ENCODE results near the gene ZDHHC16.

DNA sequence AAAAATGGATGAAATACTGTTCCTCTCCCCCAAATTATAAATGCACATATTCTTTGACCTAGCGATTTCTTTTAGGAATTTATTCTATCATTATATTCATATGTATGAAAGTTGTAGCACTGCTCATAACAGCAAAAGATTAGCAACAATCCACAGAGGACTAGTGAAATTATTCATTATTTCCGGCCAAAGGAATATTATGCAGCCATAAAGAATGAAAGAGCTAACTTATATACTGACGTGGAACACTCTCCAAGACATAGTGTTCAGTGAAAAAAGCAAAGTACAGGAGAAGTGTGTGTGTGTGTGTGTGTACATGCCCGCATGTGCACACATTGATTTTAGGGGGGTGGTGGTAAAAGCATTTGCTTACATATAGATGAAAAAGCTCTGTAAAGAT lies 28.9 kb downstream of the ZDHHC16 start:
- TF ChIP-seq EZH2phosphoT487 (IDR thresholded peaks at IDR 0.05) (no peak), EZH2 (IDR thresholded peaks at IDR 0.05) (no peak)
- TF ChIP-seq, protein P1, sequence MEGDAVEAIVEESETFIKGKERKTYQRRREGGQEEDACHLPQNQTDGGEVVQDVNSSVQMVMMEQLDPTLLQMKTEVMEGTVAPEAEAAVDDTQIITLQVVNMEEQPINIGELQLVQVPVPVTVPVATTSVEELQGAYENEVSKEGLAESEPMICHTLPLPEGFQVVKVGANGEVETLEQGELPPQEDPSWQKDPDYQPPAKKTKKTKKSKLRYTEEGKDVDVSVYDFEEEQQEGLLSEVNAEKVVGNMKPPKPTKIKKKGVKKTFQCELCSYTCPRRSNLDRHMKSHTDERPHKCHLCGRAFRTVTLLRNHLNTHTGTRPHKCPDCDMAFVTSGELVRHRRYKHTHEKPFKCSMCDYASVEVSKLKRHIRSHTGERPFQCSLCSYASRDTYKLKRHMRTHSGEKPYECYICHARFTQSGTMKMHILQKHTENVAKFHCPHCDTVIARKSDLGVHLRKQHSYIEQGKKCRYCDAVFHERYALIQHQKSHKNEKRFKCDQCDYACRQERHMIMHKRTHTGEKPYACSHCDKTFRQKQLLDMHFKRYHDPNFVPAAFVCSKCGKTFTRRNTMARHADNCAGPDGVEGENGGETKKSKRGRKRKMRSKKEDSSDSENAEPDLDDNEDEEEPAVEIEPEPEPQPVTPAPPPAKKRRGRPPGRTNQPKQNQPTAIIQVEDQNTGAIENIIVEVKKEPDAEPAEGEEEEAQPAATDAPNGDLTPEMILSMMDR (IDR thresholded peaks at IDR 0.05), result no peak
